Measurements from ENCODE around the gene DAGLA.

Gene DAGLA

GRCh38 chr11:61737131-61737530 is 56.9 kb downstream of the DAGLA start:
- H3K4me3 ChIP-seq (ENCODE audit: control insufficient read depth, low read depth, low read length), result no peak overlapping the region
- no peak for DNase-seq (ENCODE audit: low read depth)
- TF ChIP-seq CTCF (conservative IDR thresholded peaks at IDR 0.05; ENCODE audit: control insufficient read depth, insufficient read depth, low read depth, low read length), result no peak

- no peak for DNase-seq (ENCODE audit: low read depth)
- TF ChIP-seq CTCF (conservative IDR thresholded peaks at IDR 0.05; ENCODE audit: control insufficient read depth, insufficient read depth, low read depth, low read length), result no peak
- H3K4me3 ChIP-seq (ENCODE audit: control insufficient read depth, low read depth, low read length), result no peak overlapping the region
Measured at GRCh38 chr11:61737636-61738386, 57.6 kb downstream of the DAGLA start.

GRCh38 chr11:61738776-61739175 is 58.6 kb downstream of the DAGLA start:
- no peak for DNase-seq (ENCODE audit: low read depth)
- no peak for TF ChIP-seq CTCF (conservative IDR thresholded peaks at IDR 0.05; ENCODE audit: control insufficient read depth, insufficient read depth, low read depth, low read length)
- H3K4me3 ChIP-seq (ENCODE audit: control insufficient read depth, low read depth, low read length), result no peak overlapping the region

- no peak for TF ChIP-seq CTCF (conservative IDR thresholded peaks at IDR 0.05; ENCODE audit: control insufficient read depth, insufficient read depth, low read depth, low read length)
- no peak for DNase-seq (ENCODE audit: low read depth)
Measured at GRCh38 chr11:61739413-61739812, 59.2 kb downstream of the DAGLA start.

GRCh38 chr11:61739966-61740365 is 59.8 kb downstream of the DAGLA start:
- H3K4me3 ChIP-seq (ENCODE audit: control insufficient read depth, low read depth, low read length), result no peak overlapping the region
- no peak for TF ChIP-seq CTCF (conservative IDR thresholded peaks at IDR 0.05; ENCODE audit: control insufficient read depth, insufficient read depth, low read depth, low read length)
- DNase-seq (ENCODE audit: low read depth), result no peak

More at GRCh38 chr11:61739413-61739812, 59.2 kb downstream of the DAGLA start:
- no peak overlapping the region for H3K4me3 ChIP-seq (ENCODE audit: control insufficient read depth, low read depth, low read length)

GRCh38 chr11:61742391-61742790 is 62.2 kb downstream of the DAGLA start:
- TF ChIP-seq CTCF (conservative IDR thresholded peaks at IDR 0.05; ENCODE audit: control insufficient read depth, insufficient read depth, low read depth, low read length), result no peak
- H3K4me3 ChIP-seq (ENCODE audit: control insufficient read depth, low read depth, low read length), result no peak overlapping the region
- no peak for DNase-seq (ENCODE audit: low read depth)
